ENCODE data around the gene RDM1. TPM values are rescaled to one million over a fixed set of nuclear protein-coding genes. Genes with fewer than 3 reads are reported as not detected.

The RDM1 gene
- total RNA-seq, 1 donor from 2014 or later = not detected

- TF ChIP-seq CTCF (IDR thresholded peaks at IDR 0.05; ENCODE audit: insufficient read depth, low read length, severe bottlenecking) = no peak
- DNase-seq (ENCODE audit: low read depth) (no peak), FAIRE-seq (no peak)
- Histone ChIP-seq H3K4me3 (ENCODE audit: low read depth, low read length) (no peak overlapping the region), H3K27me3 (ENCODE audit: control insufficient read depth, insufficient read depth, low read length) (no peaks in the 10 kb centered on the region), H3K36me3 (ENCODE audit: control insufficient read depth, insufficient read depth, low read length) (no peaks in the 10 kb centered on the region)
These were observed 18.1 kb downstream of the RDM1 start for GRCh38 chr17:35912339-35912912.

- DNase-seq (ENCODE audit: low read depth) (no peak), FAIRE-seq (no peak)
- H3K27me3 ChIP-seq (ENCODE audit: control insufficient read depth, insufficient read depth, low read length) = no peaks in the 10 kb centered on the region
- no peaks in the 10 kb centered on the region for H3K36me3 ChIP-seq (ENCODE audit: control insufficient read depth, insufficient read depth, low read length)
- H3K4me3 ChIP-seq (ENCODE audit: low read depth, low read length) = no peak overlapping the region
- TF ChIP-seq CTCF (IDR thresholded peaks at IDR 0.05; ENCODE audit: insufficient read depth, low read length, severe bottlenecking) = no peak
These were observed 21.2 kb downstream of the RDM1 start for GRCh38 chr17:35909408-35909807.

- DNase-seq (ENCODE audit: low read depth) (no peak), FAIRE-seq (no peak)
- no peaks in the 10 kb centered on the region for H3K36me3 ChIP-seq (ENCODE audit: control insufficient read depth, insufficient read depth, low read length)
These were observed 22.9 kb downstream of the RDM1 start for GRCh38 chr17:35907691-35908090.

GRCh38 chr17:35906926-35907637 is 23.5 kb downstream of the RDM1 start:
- Histone ChIP-seq H3K36me3 (ENCODE audit: control insufficient read depth, insufficient read depth, low read length) (no peaks in the 10 kb centered on the region), H3K4me3 (ENCODE audit: low read depth, low read length) (no peak overlapping the region), H3K27me3 (ENCODE audit: control insufficient read depth, insufficient read depth, low read length) (no peaks in the 10 kb centered on the region)
- no peak for FAIRE-seq
- DNase-seq (ENCODE audit: low read depth) = no peak
- TF ChIP-seq CTCF (IDR thresholded peaks at IDR 0.05; ENCODE audit: insufficient read depth, low read length, severe bottlenecking) = no peak

More at GRCh38 chr17:35907691-35908090, 22.9 kb downstream of the RDM1 start:
- TF ChIP-seq CTCF (IDR thresholded peaks at IDR 0.05; ENCODE audit: insufficient read depth, low read length, severe bottlenecking) = no peak
- Histone ChIP-seq H3K27me3 (ENCODE audit: control insufficient read depth, insufficient read depth, low read length) (no peaks in the 10 kb centered on the region), H3K4me3 (ENCODE audit: low read depth, low read length) (no peak overlapping the region)

- H3K36me3 ChIP-seq (ENCODE audit: control insufficient read depth, insufficient read depth, low read length) = no peaks in the 10 kb centered on the region
- FAIRE-seq = no peak
- H3K4me3 ChIP-seq (ENCODE audit: low read depth, low read length) = no peak overlapping the region
- no peak for TF ChIP-seq CTCF (IDR thresholded peaks at IDR 0.05; ENCODE audit: insufficient read depth, low read length, severe bottlenecking)
- DNase-seq (ENCODE audit: low read depth) = no peak
- H3K27me3 ChIP-seq (ENCODE audit: control insufficient read depth, insufficient read depth, low read length) = no peaks in the 10 kb centered on the region
These were observed 24.2 kb downstream of the RDM1 start for GRCh38 chr17:35906191-35906925.
